Posterior cingulate gyrus (tissue), 11 donors: ENCODE results near the gene G0S2.

Source experiments
- DNase-seq, 10 donors: peaks; one replicate each; pipeline versions ENCODE4 v3.0.0 to v3.0.0-alpha.2; 2020 to 2021; ENCODE audit warnings: mixed read lengths in 3 of 10
- intact Hi-C: fragments of 100-400 bp; cut with DNase I; formaldehyde crosslinking; loops from one replicate; pipeline ENCODE4 v1.15.1; 2023

G0S2 gene, protein sequence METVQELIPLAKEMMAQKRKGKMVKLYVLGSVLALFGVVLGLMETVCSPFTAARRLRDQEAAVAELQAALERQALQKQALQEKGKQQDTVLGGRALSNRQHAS

DNA sequence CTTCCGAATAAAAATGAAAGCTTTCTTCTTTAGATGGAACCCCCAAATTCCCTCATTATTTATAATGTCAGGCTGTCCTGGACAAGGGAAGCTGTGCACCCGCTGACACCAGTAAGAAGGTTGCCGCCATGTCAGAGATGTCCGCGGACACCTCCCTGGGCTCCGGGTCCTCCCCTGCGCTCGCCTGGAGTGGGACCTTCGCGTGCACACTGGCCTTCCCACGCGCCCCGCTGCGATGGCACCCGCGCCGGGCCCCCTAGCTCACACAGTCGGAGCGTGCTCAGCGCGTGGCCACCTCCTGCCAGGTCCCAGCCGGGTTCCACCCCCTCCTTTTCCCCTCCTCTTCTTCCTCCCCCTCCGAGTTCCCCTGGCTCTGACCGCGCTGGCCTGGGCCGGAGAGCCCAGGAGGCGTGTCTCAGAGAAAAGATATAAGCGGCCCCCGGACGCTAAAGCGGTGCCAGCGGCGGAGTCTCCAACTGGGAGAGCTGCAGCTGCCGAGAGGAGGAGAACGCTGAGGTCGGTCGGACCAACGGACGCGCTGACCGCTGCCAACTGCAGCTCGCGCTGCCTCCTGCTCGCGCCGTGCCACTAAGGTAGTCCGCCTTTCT lies at the start of gene G0S2:
Gene G0S2 (plus strand): TSS at position 456 of the 608 bp plus-strand sequence. CDS start 273 bp downstream, outside the sequence.
- peak; percentile 23 to 94 (median 50) for DNase-seq
- intact Hi-C loops, result no loop called here

DNA sequence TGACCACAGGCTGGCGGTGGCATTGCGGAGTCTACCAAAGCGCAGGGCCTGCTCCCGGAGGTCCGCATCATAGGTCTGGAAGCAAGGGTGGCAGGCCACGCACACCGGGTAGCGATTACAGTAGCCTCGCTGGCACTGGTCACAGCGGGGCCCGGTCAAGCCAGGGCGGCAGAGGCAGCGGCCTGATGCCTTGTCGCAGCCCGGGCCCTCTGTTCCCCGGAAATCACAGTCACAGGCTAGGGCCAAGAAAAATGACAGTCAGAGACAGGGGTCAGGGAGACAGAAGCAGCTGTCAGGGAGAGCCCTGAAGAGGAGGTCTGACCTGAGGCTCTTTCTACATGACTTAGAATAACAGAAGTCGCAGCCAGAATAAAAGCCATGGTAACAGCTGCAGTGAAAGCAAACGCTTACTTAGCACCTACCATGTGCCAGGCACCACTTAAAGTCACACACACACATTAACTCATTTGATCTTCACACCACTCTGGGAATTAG lies 49.4 kb upstream of the G0S2 start:
- intact Hi-C loops, result loop anchor here (2.0 to 5.0 kb wide), 2 partner anchors 23 to 49 kb away; no protein-coding TSS in a partner anchor
- DNase-seq, result no peak

DNA sequence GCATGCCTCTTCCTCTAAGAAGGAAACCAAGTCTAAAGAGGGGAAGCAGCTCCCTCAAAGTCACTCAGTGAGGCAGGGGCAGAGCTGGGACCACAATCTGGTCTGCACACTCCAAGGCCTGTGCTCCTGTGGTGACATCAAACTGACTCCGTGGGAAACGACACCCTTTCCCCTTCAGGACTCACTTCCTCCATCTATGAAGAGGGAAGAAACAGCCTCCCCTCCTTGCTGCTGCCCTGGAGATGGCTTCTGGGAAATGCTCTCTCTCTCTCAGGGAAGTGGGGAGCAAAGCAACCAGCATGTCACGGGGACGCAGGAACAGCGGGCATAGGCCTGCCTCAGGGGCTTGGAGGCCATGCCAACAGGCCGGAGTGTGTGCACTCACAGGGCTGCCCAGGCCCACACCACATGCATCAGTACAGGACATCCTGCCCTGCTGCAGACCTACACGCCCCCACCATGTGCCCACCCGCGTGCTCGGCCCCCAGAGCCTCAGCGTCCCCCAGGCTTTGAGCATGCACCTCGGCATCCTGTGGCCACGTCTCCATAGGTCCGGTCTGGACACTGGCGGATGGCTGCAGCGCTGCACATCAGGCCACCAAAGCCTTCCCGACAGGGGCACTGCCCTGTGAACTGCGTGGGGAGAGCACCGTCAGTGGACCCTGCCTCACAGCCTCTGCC lies 48.7 kb upstream of the G0S2 start:
- DNase-seq, result no peak
- intact Hi-C loops, result loop anchor here (2.0 to 5.0 kb wide), 2 partner anchors 24 to 49 kb away; no protein-coding TSS in a partner anchor

DNA sequence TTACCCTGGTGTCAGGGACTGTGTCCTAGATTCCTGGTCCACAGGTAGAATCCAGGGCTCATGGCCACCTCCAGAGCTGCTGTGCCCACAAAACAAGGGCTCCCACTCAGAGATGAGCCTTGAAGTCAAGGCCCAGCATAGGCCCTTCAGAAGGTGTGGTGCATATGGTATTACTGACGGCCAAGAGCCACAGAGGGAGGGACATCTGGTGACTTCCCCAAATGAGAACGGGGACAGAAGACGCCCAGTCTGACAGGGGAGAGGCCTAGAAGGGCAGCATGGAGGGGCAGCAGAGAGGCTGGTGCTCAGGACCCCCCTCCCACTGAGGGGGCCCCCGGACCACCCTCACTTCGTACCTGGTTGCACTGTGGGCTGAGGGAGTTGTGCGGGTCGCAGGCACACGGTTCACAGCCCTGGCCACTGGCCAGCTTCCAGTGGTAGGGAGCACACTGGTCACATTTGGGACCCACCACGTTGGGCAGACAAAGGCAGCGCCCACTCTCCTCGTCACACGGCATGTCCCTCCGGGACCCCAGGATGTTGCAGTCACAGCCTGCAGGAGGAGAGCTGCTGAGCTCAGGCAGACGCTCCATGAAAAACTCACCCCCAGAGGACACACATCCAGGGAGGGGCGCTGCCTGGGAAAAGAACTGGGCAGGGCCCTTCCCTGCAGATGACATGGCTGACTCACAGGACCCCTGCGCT lies 48.0 kb upstream of the G0S2 start:
- no peak for DNase-seq
- intact Hi-C loops, result loop anchor here (2.0 to 5.0 kb wide), 2 partner anchors 24 to 50 kb away; no protein-coding TSS in a partner anchor

DNA sequence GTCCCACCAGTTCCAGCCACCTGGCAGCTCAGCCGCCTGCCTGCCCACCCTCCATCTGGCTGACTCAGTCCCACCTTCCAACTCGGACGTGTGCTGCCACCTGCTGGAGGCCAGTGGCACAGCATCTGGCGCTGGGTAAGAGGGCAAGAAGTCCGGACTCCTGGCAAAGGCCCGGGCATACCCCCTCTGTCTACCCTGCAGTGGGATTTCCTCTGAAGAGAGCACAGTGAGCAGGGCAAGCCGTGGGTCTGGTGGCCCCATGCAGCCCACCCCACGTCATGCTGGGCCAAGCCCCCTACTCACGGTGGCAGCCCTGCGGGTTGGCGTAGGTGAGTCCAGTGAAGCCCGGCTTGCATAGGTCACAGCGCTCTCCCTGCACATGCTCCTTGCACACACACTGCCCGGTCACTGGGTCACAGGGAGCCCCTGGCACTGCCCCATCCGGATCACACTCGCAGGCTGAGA lies 47.4 kb upstream of the G0S2 start:
- peak; percentile 71 to 97 (median 88) for DNase-seq
- intact Hi-C loops, result loop anchor here (2.0 to 5.0 kb wide), 2 partner anchors 25 to 50 kb away; no protein-coding TSS in a partner anchor

DNA sequence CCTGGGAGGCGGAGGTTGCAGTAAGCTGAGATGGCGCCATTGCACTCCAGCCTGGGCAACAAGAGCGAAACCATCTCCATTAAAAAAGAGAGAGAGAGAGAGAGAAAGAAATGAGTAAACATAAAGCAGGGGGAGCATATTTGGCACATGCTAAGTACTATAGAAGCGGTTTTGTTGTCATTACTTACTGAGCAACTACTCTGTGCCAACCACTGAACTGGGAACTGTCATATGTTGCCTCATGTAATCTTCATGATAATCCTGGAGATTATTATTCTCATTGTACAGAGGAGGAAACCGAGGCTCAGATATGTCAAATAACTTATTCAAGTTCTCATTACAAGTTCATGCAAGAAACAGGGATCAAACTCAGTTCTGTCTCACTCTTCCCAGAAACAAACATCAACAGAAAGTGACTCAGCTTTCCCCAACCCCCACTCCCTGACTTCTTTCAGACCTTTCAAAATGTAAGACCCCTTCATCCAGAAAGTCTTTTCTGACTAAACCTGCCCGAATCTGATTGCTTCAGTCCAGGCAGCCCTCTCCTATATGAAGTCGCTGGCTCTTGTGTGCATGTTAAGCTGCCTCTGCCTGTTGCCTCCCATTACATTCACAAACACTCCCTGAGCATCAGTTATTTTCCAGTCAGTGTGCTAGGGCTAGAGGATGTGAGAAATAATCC lies 46.5 kb upstream of the G0S2 start:
- no peak for DNase-seq
- intact Hi-C loops, result loop anchor here (5.0 kb wide), 1 partner anchor 51 kb away; no protein-coding TSS in a partner anchor

DNA sequence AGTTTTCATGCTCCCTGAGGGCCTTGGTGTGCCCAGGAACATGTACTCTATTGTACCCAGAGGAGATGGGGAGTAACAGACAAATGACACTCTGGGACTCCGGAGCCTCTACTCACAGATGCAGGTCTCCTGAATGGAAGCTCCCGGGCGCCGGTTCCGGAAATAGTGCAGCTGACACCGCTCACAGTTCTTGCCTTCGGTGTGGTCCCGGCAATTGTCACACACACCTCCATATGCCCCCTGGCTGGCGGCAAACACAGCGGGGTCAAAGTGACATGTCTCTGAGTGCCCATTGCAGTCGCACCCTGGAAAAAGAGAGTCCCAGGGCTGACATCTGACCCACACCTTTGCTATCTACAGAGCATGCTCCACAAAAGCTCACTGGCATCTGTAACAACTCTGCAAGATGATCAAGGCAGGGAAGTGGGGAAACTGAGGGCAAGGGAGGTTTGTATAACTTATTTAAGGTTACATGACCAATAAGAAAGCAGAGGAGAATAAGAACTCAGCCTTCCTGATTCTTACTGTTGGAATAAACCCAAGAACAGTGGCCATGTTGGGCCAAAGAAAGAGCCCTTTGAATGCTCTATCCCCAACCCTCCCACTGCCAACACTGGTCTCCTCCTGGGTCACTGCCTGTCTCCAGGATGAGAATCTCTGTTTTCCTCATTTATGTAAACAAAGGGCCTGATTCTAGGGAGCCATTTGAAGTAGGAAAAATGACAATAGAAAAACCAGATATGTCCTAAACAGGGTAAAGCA lies 45.4 kb upstream of the G0S2 start:
- intact Hi-C loops, result loop anchor here (5.0 kb wide), 1 partner anchor 53 kb away; no protein-coding TSS in a partner anchor
- DNase-seq, result peak in 3 of 10 donors; percentile 44 to 86 (median 49)

DNA sequence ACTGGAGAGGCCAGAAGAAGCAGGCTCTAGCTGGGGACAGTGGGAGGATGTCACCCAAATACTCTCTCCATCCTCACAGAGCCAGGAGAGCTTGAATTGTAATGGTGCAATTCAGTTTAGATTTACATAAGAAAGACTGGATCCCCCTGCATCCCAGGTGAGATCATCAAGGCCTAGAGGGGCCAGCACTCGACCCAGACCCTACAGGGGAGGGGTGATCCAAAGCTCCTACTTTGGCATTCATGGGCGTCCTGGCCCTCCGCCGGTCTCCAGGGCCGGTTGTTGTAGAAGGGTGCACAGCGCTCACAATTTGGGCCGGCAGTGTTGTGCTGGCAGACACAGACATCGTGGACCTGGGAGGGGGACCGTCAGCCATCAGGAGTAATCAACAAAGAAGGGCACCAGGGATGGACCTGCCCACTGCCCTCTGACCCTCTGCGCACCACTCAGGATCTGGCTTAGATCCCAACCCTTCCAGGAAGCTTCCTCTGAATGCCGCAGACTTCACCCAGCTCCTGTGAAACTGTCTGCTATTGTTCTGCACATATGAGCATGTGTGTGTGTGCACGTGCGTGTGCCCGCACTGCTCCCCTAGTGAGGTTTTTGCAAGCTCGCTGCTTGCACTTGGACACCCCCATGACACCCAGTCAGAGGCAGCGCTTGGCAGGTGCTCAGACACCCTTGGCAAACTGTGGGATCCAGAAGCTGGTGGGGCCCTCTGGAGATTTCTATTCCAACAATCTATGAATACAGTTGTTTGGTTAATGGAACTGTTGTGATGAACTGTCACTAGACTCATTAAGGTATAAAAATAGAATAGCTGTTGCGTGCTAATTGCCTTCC lies 44.6 kb upstream of the G0S2 start:
- peak in 2 of 10 donors; percentile 35 to 86 for DNase-seq
- intact Hi-C loops, result no loop called here

DNA sequence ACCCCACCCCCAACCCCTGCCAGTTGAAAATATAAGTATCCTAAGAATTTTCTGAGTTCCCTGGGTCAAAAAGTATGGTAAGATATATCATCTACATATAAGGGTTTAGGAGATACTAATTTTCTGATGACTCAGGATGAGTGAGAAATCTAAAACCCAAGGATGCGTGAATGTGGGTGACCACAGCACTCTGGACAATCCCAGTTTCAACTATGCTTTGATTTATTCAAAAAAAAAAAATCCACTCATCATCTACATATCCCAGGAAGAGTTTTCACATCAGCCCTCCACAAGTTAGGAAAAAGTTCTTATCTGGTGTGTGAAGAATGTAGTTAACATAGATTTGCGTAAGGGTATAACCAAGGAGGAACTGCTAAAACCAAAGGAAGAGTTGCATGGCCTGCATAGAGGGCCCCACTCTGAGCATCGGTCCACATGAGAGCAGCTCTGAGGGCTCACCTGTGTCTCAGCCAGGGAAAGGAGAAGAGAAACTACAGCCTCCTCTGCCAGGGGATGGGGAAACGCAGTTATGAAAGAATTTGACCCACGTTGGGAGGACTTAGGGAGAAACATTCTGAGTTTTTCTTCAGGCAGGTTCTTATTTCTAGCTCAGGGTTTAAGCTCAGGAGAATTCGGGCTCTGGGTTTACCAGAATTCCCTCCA lies 41.7 kb upstream of the G0S2 start:
- intact Hi-C loops, result no loop called here
- DNase-seq, result no peak

DNA sequence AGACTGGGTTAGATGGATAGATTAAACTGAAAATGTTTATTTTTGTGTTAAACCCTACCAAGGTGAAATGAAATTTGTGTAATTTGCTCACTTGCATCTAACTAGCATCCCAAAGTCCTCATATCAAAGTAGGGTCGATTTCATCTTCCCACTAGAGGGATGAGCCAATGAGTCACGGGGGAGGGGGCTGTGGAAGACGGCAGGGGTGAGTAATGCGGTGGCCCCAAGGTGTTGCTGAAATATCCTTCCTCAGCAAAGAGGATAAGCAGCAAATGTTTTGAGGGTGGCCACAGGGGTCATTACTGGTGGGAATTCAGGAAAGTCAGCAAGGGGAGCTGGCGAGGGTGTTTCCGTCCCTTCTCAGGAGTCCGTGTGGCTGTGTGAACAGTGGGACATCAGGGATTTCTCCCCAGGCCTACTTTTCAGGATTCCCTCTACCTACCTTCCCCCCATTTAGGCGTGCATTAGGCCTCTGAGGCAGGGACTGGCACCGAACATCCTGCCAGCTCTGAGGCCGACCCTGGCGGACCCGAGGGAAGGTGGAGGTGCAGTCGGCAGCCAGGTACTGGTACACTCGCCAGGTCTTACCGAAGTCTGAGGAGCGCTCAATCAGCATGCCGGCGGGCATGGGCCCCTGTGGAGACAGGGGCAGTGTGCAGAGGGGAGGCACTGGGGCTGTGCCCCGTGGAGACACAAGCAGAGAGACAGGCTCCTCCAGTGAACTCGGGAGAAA lies 41.0 kb upstream of the G0S2 start:
- peak in 1 of 10 donors; percentile 52 for DNase-seq
- intact Hi-C loops, result no loop called here

DNA sequence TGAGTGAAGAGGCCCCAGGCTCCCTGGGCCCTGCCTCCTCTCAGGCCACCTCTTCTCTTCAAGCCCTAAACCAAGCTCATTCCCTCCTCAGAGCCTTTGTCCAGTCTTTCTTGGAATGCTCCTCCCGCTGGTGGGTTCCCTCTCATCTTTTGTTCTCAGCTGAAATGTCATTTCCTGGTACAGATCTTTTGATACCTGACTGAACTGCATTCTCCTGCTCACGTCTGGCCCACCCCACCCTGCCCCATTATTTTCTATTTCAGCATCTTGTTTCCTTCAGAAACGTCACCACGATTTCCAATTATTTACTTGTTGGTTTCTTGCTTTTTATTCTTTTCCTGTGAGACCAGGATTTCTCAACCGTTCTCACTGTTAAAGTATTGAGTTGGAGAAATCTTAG lies 39.4 kb upstream of the G0S2 start:
- DNase-seq, result no peak
- intact Hi-C loops, result no loop called here

DNA sequence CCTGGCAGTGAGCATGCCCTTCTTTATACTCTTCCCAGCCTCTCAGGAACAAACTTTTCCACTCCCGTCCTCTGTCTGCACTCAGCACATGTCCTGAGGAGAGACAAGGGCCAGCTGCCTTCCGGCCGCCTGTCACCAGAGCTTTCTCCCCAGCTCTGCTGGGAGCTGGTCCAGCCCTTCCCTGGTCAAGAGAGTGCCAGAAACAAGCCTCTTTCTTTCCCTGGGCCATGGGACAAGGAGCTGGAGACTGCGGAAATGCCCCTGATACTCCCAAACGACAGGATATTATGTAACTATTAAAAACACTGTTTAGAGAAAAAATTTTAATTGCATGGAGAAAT lies 33.4 kb upstream of the G0S2 start:
- peak; percentile 65 to 96 (median 73) for DNase-seq
- intact Hi-C loops, result loop anchor here (5.0 kb wide), 1 partner anchor 50 kb away; no protein-coding TSS in a partner anchor

DNA sequence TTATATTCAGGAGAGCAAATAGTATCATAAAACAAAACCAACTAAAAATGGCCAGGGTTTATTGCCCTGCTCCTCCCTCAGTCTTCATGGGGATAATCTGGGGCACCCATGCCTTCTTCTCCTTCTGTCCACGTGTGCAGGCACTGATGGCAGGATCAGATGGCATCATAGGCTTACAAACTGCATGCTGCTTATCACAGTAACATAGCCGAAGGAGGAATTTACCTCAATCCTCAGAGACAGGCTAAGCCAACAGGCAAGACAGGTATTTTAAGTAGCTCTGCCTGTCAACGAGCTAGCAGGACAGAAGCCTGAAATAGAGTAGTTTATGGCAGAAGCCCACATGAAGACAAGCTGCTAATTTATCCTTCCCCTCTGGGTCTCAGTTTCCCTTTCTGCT lies 32.4 kb upstream of the G0S2 start:
- DNase-seq, result no peak
- intact Hi-C loops, result loop anchor here (5.0 kb wide), 1 partner anchor 49 kb away; no protein-coding TSS in a partner anchor

DNA sequence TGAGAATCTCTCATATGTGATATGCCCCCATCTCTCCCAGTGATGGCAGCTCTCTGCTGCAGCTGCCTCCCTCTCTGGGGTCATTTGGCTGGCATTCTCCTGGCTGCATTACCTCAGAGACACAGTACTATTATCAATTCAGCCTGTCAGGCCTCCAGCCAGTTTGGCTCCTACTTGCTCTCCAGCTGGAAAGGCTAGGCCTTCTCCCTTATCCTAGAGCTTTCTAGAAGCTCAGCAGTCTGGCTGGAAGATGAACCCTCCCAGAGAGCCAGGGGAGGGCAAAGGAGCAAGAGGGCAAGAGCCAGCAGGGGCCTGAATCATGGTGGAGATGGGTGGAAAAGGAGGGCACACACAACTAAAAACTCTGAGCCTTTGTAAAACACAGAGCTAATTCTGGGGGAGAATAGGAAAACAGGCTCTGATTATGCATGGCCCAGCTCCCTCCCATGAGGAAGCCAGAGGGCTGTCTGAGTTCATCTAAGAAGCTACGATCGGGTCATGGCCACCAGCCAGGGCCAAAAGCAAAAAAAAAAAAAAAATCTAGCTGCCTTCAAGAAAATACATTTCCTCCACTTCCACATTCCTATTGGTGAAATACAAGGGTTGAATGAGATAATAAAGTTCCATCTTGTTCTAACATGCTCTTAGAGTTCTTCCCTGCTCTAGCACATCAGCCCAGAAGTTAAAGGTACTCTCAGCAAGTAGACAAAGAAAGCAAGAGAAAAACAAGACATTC lies 31.8 kb upstream of the G0S2 start:
- DNase-seq, result peak in 9 of 10 donors; percentile 56 to 94 (median 67)
- intact Hi-C loops, result loop anchor here (5.0 kb wide), 1 partner anchor 49 kb away; no protein-coding TSS in a partner anchor

DNA sequence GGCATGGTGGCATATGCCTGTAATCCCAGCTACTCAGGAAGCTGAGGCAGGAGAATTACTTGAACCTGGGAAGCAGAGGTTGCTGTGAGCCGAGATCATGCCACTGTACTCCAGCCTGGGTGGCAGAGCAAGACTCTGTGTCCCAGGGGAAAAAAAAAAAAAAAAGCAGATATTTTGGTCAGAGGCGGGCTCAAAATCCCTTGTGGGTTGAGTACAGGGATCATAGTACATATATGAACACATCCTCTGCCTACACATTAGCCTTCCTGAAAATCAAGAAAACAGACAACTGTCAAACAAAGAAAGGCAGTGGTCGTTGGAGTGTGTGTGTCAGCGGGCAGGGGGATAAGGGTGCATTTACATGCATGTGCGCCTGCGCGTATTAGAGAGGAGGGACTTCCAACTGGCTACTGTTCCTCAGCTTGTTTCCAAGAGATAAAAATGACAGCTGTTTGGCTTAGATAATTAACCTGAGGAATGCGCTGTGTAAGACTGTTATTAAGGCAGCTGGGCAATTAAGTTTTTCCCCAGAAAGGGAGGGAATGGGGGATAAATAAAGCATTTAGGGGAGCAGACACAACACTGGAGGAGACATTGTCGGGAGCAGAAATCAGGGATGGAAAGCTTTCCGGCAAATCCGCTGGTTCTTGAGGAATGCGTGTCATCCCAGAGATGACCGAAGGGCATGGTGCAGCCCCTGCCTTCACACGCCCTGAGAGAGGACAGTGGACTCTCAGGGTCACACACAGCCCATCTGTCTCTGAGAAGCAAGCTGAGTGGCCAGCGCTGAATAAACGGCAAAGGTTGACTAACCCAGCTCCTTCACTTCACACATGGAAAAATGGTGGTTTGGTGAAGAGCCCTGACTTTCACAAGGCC lies 29.4 kb upstream of the G0S2 start:
- intact Hi-C loops, result no loop called here
- peak in 1 of 10 donors; percentile 10 for DNase-seq
